Aorta (tissue), 5 donors: ENCODE data around the gene TRIM3. TPM values are rescaled to one million over a fixed set of nuclear protein-coding genes. Genes with fewer than 3 reads are reported as not detected.

Source experiments
- ATAC-seq: fragments of 200-7000 bp; cut with Tn5 transposase; one replicate; pipeline ENCODE4 v1.9.1; 2022; ENCODE audit warnings: moderate library complexity; ENCODE audit not compliant: low FRiP score
- DNase-seq, 2 donors: peaks; one replicate each; pipeline ENCODE4 v3.0.0-alpha.2; 2020
- H3K27ac ChIP-seq, 2 donors: one replicate each; pipeline ENCODE4 v1.5.1; 2013; ENCODE audit warnings: low read length in 2 of 2, mild to moderate bottlenecking in 2 of 2, moderate library complexity in 2 of 2, control low read depth in 1 of 2, inconsistent platforms in 1 of 2, low read depth in 1 of 2
- H3K27me3 ChIP-seq, 2 donors: one replicate each; pipeline ENCODE4 v1.6.1; 2013; ENCODE audit warnings: control low read depth in 1 of 2, low read length in 1 of 2, mild to moderate bottlenecking in 1 of 2, moderate library complexity in 1 of 2; ENCODE audit not compliant: insufficient read depth in 2 of 2, control insufficient read depth in 1 of 2
- H3K36me3 ChIP-seq, 2 donors: one replicate each; pipeline ENCODE4 v1.6.1; 2013; ENCODE audit warnings: control low read depth in 1 of 2, low read length in 1 of 2, mild to moderate bottlenecking in 1 of 2; ENCODE audit not compliant: insufficient read depth in 2 of 2, control insufficient read depth in 1 of 2
- H3K4me1 ChIP-seq, 2 donors: one replicate each; pipeline ENCODE4 v1.6.1; 2013; ENCODE audit warnings: low read length in 2 of 2, control low read depth in 1 of 2, mild to moderate bottlenecking in 1 of 2, moderate library complexity in 1 of 2; ENCODE audit not compliant: insufficient read depth in 2 of 2, control insufficient read depth in 1 of 2
- H3K4me3 ChIP-seq, 2 donors: one replicate each; pipeline ENCODE4 v1.5.1; 2013; ENCODE audit warnings: low read length in 2 of 2, control low read depth in 1 of 2, mild to moderate bottlenecking in 1 of 2
- H3K9me3 ChIP-seq: one replicate; pipeline ENCODE4 v1.6.1; 2013; ENCODE audit warnings: mild to moderate bottlenecking, low read length; ENCODE audit not compliant: control insufficient read depth
- WGBS, 2 donors: extraction: QIAGEN DNeasy Blood & Tissue Kit; methylation state at CpG; one replicate each; pipeline ENCODE4 v1.1.7; 2013; 5-methylcytosine and 5-hydroxymethylcytosine counted together
- intact Hi-C, 2 donors: fragments of 100-400 bp; cut with DNase I; formaldehyde crosslinking; loops; one replicate each; pipeline versions ENCODE4 v1.14.2 to v1.15.0; 2022
- polyA plus RNA-seq, 2 donors: library from polyadenylated mRNA; stranded (reverse); fragments of 200-250 nt; gene quantifications; one replicate each; pipeline ENCODE4 v1.2.3, GENCODE V29; 2013
- total RNA-seq, 2 donors: library from RNA; stranded (reverse); fragmentation: NEBNext Ultra II Directional; extraction: Animal tissue kit (Norgen Biotek cat#: 25700); gene quantifications; one replicate each; pipeline ENCODE4 v1.2.1, GENCODE V29; 2021
- donor health status: healthy with polysubstance abuse.
- donor health status: Bipolar disorder and iron deficiency.
- donor health status: DM: no; HTN: no; CAD: no.
- donor health status: DM: no; HTN: no; CAD: no.
- donor health status: DM: yes; HTN: yes; CAD: no.

Gene TRIM3
- total and polyA plus RNA-seq, 4 donors = 23.5 to 44.9 (median 32.1) TPM

DNA sequence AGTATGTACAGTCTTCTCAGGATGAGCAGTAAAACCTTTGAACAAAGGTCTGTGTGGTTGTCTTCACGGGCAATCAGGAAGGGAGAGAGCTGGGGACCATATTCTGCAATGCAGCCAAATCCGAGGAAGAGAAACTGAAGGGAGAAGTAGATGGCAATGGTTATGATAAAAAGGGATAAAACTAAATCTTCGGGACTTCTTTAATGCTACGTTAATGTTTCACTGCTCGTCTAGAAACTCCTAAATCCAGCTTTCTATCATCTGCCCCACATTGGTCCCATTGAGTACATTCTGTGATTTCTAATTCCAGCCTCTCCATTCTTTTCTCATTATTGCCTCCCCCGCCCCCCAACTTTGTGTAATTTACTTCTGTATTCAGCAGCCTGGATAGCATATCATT, 9.3 kb upstream of the TRIM3 start:
- H3K36me3 ChIP-seq = peaks cover 0 to 3% of the 10 kb centered on the region in 2 donors
- H3K4me1 ChIP-seq = peaks cover 0 to 2% of the 10 kb centered on the region in 2 donors
- no peak overlapping the region for H3K4me3 ChIP-seq
- intact Hi-C loops = loop anchor here in 1 of 2 donors (5.0 kb wide), 1 partner anchor 199 kb away; the partner anchor contains the start of gene MRPL17
- ATAC-seq (no peak), DNase-seq (no peak)
- no peaks in the 10 kb centered on the region for H3K27me3 ChIP-seq
- H3K27ac ChIP-seq = no peak overlapping the region
- WGBS, 2 donors = 87 to 88% methylated on average over 6 of the region's 6 CpGs
- H3K9me3 ChIP-seq = no peaks in the 10 kb centered on the region

DNA sequence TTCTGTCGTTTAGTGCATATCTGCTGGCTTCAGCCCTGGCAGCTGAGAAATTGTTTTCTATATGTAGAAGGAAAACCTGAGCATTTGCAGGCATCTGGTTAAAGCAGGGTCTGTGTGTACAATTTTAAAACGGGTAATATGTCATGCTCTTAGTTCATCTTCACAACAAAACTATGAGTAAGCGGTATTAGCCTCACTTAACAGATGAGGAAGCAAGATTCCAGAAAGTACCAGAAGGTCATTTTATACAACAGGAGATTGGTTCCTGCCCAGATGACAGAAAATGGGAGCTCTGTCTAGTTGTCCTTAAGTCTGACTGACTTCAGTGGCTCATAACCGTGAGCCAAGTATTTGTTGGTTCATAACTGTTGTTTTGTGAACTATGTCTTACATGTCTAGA, 8.7 kb upstream of the TRIM3 start:
- intact Hi-C loops = loop anchor here in 1 of 2 donors (5.0 kb wide), 1 partner anchor 200 kb away; the partner anchor contains the start of gene MRPL17
- DNase-seq = no peak
- WGBS, 2 donors = 68 to 76% methylated on average over 4 of the region's 4 CpGs

GRCh38 chr11:6481924-6482275, 8.2 kb upstream of the TRIM3 start:
- peak overlapping the region; percentile 30 to 56 for H3K4me3 ChIP-seq
- DNase-seq = no peak
- peaks cover 0 to 3% of the 10 kb centered on the region in 2 donors for H3K36me3 ChIP-seq
- H3K27me3 ChIP-seq = no peaks in the 10 kb centered on the region
- 2 to 9% methylated on average over 13 of the region's 13 CpGs for WGBS, 2 donors
- H3K27ac ChIP-seq = peak overlapping the region in 1 of 2 donors; percentile 30
- H3K4me1 ChIP-seq = peaks cover 0 to 2% of the 10 kb centered on the region in 2 donors
- no peaks in the 10 kb centered on the region for H3K9me3 ChIP-seq
- intact Hi-C loops = loop anchor here in 1 of 2 donors (5.0 kb wide), 1 partner anchor 200 kb away; the partner anchor contains the start of gene MRPL17
- no peak for ATAC-seq

More for the DNA sequence above, 8.7 kb upstream of the TRIM3 start:
- H3K9me3 ChIP-seq = no peaks in the 10 kb centered on the region
- H3K4me1 ChIP-seq = peaks cover 0 to 2% of the 10 kb centered on the region in 2 donors
- peak overlapping the region in 1 of 2 donors; percentile 56 for H3K4me3 ChIP-seq
- no peak overlapping the region for H3K27ac ChIP-seq
- peaks cover 0 to 3% of the 10 kb centered on the region in 2 donors for H3K36me3 ChIP-seq
- no peaks in the 10 kb centered on the region for H3K27me3 ChIP-seq
- ATAC-seq = no peak

- Histone ChIP-seq H3K36me3 (peaks cover 0 to 3% of the 10 kb centered on the region in 2 donors), H3K27me3 (no peaks in the 10 kb centered on the region), H3K27ac (peak within 1 kb of the TSS; percentile 63 to 75), H3K4me3 (peak within 1 kb of the TSS; percentile 68 to 78), H3K4me1 (peaks cover 0 to 2% of the 10 kb centered on the region in 2 donors), H3K9me3 (no peaks in the 10 kb centered on the region)
- WGBS, 2 donors = 0% methylated on average over 64 to 66 of the region's 66 CpGs
- peak; percentile 97 for ATAC-seq
- intact Hi-C loops = loop anchor here in 1 of 2 donors (5.0 kb wide), 1 partner anchor 201 kb away; the partner anchor contains the start of gene MRPL17
- peak; percentile 100 for DNase-seq
Observed at GRCh38 chr11:6481012-6481923, 7.5 kb upstream of the TRIM3 start, which contains the start of the genes ARFIP2 and TIMM10B. ARFIP2 (minus strand) TSS chr11:6481331; CDS start chr11:6480421, 910 bp downstream. TIMM10B (plus strand) TSS chr11:6481501; CDS start chr11:6481517, 16 bp downstream.

- no peak for ATAC-seq
- H3K36me3 ChIP-seq = peaks cover 0 to 3% of the 10 kb centered on the region in 2 donors
- DNase-seq = no peak
- H3K4me3 ChIP-seq = peak overlapping the region; percentile 68 to 78
- WGBS, 2 donors = 32 to 34% methylated on average over 9 of the region's 9 CpGs
- H3K9me3 ChIP-seq = no peaks in the 10 kb centered on the region
- H3K4me1 ChIP-seq = peaks cover 0 to 2% of the 10 kb centered on the region in 2 donors
- intact Hi-C loops = loop anchor here in 1 of 2 donors (5.0 kb wide), 1 partner anchor 202 kb away; the partner anchor contains the start of gene MRPL17
- H3K27ac ChIP-seq = peak overlapping the region in 1 of 2 donors; percentile 75
- no peaks in the 10 kb centered on the region for H3K27me3 ChIP-seq
Observed at GRCh38 chr11:6480299-6480914, 6.7 kb upstream of the TRIM3 start.

DNA sequence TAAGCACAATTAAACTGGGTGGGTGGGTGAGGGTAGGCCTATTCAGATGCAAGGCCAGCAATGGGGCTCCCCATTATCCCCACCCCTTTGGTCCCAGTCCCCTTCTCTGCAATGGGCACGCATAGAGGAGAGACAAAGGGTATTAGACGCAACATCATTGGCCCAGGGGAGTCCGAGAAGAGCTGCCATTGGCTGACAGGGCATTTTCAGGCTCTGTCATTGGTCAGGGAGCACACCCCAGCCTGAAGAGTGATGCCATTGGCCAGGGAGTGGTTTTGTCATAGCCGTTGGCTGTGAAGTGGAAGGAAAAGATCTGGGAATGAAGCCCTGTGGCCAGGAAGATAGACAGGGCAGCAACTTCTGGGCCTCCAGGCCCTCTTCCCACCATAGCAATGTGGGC, 2.8 kb upstream of the TRIM3 start:
- no peaks in the 10 kb centered on the region for H3K4me1 ChIP-seq
- no peaks in the 10 kb centered on the region for H3K27me3 ChIP-seq
- intact Hi-C loops = no loop called here

DNA sequence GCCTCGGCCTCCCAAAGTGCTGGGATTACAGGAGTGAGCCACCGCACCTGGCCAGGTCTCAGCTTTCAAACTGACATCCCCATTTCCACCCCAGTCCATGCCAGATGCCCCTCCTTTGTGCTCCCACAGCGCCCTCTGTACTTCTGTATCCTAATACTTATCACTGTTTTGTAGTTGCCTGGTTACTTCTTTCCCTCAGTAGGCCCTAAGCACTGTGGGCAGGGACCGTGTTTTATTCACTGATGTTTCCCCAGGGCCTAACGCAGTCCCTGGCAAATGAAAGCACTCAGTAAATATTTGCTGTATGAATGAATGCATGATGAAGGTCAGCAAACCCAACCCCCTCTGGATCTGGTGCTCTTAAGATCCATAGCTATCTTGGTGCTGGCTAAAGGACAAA, 2.2 kb upstream of the TRIM3 start:
- Histone ChIP-seq H3K4me3 (no peak overlapping the region), H3K27ac (no peak overlapping the region), H3K4me1 (no peaks in the 10 kb centered on the region), H3K36me3 (peaks cover 0 to 3% of the 10 kb centered on the region in 2 donors), H3K27me3 (no peaks in the 10 kb centered on the region), H3K9me3 (no peaks in the 10 kb centered on the region)
- no peak for ATAC-seq
- DNase-seq = no peak
- intact Hi-C loops = no loop called here
- 63 to 73% methylated on average over 5 of the region's 5 CpGs for WGBS, 2 donors

More for the DNA sequence above, 2.8 kb upstream of the TRIM3 start:
- DNase-seq = no peak
- H3K9me3 ChIP-seq = no peaks in the 10 kb centered on the region
- no peak overlapping the region for H3K4me3 ChIP-seq
- WGBS, 2 donors = 79 to 89% methylated on average over 4 of the region's 4 CpGs
- H3K36me3 ChIP-seq = peaks cover 0 to 3% of the 10 kb centered on the region in 2 donors
- H3K27ac ChIP-seq = no peak overlapping the region
- no peak for ATAC-seq

DNA sequence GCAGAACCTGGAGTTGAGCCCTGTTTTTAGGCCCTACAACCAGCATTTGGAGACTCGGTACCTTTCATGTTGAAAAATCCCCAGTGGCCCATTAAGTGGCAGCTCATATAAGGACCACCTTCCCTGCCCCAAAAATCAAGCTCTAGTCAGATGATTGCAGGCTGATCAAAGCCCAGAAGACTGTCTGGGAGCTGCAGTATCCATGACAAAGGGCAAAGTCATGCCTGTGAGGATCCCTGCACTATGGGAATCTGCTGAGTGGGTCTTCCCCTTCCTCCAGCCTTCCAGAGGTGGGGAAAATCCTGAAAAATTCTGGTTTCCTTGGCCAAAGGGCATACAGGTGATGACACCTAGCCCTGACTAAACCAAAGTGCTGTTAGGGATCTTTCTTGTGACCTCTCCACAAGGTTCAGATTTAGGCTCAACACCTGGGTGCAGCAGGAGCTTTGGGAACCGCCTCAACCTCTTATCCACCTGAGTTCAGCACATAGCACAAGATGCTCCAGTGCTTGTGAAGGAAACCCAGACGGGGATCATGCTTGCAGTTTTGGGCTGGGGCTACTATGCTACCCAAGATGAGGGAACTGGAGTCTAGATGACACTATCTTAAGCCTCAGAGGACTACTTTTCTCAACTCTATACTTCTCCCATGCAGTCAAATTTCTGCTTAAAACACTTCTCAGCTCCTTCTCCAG, 1.2 kb upstream of the TRIM3 start:
- H3K9me3 ChIP-seq = no peaks in the 10 kb centered on the region
- no peak overlapping the region for H3K4me3 ChIP-seq
- no peaks in the 10 kb centered on the region for H3K27me3 ChIP-seq
- peaks cover 0 to 3% of the 10 kb centered on the region in 2 donors for H3K36me3 ChIP-seq
- ATAC-seq (no peak), DNase-seq (no peak)
- intact Hi-C loops = loop anchor here in 1 of 2 donors (5.0 kb wide), 1 partner anchor 38 kb away; no protein-coding TSS in a partner anchor
- 52 to 55% methylated on average over 3 of the region's 3 CpGs for WGBS, 2 donors
- peak overlapping the region in 1 of 2 donors; percentile 32 for H3K27ac ChIP-seq
- H3K4me1 ChIP-seq = no peaks in the 10 kb centered on the region
